ENCODE data around the gene RCBTB2. TPM values are rescaled to one million over a fixed set of nuclear protein-coding genes. Genes with fewer than 3 reads are reported as not detected.
"Not testable (repeated sequence)": the region's sequence is repeated elsewhere in the genome, so short reads cannot be mapped to it uniquely, and the experiment has no call there.

RCBTB2 gene
- polyA plus RNA-seq, 3 donors = 3.8 to 12.1 (median 6.2) TPM

DNA sequence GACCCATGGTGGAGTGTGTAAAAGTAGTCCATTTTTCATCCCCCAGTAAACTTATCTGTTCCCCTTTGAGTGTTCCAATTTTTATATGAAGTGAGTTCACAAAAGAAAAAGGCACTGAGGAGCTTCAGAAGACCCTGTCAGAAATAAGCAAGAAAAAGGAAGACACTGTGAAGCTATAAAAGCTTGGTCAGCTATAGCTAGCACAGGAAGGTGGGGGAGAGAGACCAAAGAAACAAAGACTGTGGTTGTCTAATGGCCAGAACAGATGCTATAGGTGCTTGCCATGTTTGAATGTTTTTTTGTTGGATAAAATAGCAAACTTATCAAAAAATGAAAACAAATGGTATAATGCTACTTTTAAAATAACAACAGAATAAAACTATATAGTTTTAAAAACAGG, 46.5 kb downstream of the RCBTB2 start:
- no peak overlapping the region for H3K27ac ChIP-seq (ENCODE audit: low read depth, low read length)

DNA sequence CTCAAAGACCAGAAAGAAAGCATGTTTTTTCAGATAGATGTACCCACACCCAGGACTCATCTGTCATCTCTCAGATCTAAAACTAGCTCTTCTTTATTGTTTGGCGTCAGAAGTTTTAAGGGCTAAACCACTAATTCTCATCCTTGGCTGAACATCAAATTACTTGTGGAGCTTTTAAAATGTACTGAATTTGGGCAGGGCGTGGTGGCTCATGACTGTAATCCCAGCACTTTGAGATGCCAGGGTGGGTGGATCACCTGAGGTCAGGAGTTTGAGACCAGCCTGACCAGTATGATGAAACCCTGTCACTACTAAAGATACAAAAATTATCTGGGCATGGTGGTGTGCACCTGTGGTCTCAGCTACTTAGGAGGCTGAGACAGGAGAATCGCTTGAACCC, 47.4 kb downstream of the RCBTB2 start:
- H3K27ac ChIP-seq (ENCODE audit: low read depth, low read length) = no peak overlapping the region
- 75 to 97% (median 96%) methylated on average over 3 of the region's 3 CpGs for WGBS, 3 donors

GRCh38 chr13:48483575-48483974, 49.3 kb downstream of the RCBTB2 start:
- H3K27ac ChIP-seq (ENCODE audit: low read depth, low read length) = no peak overlapping the region
- WGBS, 3 donors = 85 to 98% (median 97%) methylated on average over 3 of the region's 3 CpGs

DNA sequence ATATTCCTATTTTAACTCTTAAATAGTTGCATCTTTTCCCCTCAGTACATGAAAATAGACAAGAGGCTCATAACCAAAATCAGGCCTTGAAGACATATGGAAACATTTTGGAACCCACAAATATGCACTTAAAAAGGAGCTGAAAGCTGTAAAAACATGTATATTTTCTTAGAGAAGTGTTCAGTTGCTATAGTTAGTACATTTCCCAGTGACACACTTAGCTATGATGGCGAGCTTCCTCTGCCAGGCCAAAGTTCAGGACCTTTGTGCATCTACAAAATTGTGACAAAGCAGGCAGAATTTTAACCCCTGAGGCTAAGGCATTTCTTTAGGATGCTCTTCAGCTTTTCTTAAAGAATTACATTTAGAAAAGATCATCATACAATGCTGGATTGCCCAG, 54.5 kb downstream of the RCBTB2 start:
- WGBS, 3 donors = 61 to 79% (median 76%) methylated on average over 1 of the region's 1 CpG
- H3K27ac ChIP-seq (ENCODE audit: low read depth, low read length) = no peak overlapping the region

GRCh38 chr13:48477191-48477855, 55.6 kb downstream of the RCBTB2 start:
- no peak overlapping the region for H3K27ac ChIP-seq (ENCODE audit: low read depth, low read length)
- 90 to 92% (median 92%) methylated on average over 2 of the region's 2 CpGs for WGBS, 3 donors

DNA sequence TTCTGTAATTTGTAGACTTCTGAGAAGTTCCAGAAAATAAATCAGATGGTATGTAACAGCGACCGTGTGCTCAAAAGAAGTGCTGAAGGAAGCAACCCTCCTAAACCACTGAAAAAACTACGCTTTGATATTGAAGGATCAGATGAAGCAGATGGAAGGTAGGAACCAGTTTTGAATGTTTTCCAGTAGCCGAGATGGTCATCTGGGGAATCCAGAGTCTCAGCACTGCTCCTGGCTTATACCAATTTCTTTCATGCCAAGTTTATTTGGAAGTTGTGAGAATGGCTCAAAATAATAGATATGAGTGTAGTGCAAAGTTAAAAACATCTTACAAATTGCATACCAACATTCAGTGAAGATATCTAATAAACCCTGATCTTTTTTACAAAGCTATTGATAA, 56.2 kb downstream of the RCBTB2 start:
- WGBS, 3 donors = 41 to 67% (median 59%) methylated on average over 4 of the region's 4 CpGs
- H3K27ac ChIP-seq (ENCODE audit: low read depth, low read length) = no peak overlapping the region

- H3K27ac ChIP-seq (ENCODE audit: low read depth, low read length) = no peak overlapping the region
Observed at GRCh38 chr13:48476215-48476614, 56.7 kb downstream of the RCBTB2 start.

GRCh38 chr13:48475230-48475629, 57.6 kb downstream of the RCBTB2 start:
- WGBS, 3 donors = 93 to 100% (median 98%) methylated on average over 2 of the region's 2 CpGs
- no peak overlapping the region for H3K27ac ChIP-seq (ENCODE audit: low read depth, low read length)

DNA sequence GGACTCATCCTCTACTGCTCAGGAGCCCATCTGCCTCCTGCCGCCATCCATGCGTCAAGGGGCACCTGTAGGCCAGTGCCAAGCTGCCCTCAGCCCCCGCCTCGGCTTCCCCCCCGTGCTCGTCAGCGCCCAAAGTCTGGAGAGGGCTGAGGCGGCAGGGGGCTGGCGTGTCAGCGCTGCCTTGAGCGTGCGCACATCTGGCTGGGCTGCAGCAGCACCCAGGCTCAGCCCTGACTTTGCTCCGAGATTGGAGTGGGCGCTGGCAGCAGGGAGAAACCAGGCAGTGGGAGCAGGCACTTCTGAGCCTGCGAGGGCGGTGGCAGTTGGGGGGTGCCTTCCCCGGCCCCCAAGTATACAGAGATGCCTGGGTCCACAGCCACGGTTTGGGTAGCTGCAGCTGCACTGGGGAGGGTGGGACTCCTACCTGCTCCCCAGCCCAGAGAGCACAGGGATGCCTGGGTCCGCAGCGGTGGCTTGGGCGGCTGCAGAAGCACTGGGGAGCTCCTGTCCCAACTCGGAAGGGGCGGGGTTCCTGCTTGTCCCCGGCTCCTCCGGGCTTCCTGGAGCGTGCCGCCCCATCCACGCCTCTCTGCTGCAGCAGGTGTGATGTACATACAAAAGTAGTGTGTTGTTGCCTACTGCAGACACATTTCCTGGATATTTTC, 75.2 kb downstream of the RCBTB2 start:
- H3K27ac ChIP-seq (ENCODE audit: low read depth, low read length) = no peak overlapping the region
- 95 to 97% (median 97%) methylated on average over 28 of the region's 28 CpGs for WGBS, 3 donors

- no peak overlapping the region for H3K27ac ChIP-seq (ENCODE audit: low read depth, low read length)
- WGBS, 3 donors = 97 to 98% (median 97%) methylated on average over 10 of the region's 10 CpGs
Observed at GRCh38 chr13:48456546-48456945, 76.3 kb downstream of the RCBTB2 start.

- H3K27ac ChIP-seq (ENCODE audit: low read depth, low read length) = not testable (repeated sequence)
Observed at GRCh38 chr13:48451196-48451595, 81.7 kb downstream of the RCBTB2 start.

- WGBS, 3 donors = 72 to 93% (median 82%) methylated on average over 2 of the region's 2 CpGs
- H3K27ac ChIP-seq (ENCODE audit: low read depth, low read length) = no peak overlapping the region
Observed at GRCh38 chr13:48449656-48450055, 83.2 kb downstream of the RCBTB2 start.

DNA sequence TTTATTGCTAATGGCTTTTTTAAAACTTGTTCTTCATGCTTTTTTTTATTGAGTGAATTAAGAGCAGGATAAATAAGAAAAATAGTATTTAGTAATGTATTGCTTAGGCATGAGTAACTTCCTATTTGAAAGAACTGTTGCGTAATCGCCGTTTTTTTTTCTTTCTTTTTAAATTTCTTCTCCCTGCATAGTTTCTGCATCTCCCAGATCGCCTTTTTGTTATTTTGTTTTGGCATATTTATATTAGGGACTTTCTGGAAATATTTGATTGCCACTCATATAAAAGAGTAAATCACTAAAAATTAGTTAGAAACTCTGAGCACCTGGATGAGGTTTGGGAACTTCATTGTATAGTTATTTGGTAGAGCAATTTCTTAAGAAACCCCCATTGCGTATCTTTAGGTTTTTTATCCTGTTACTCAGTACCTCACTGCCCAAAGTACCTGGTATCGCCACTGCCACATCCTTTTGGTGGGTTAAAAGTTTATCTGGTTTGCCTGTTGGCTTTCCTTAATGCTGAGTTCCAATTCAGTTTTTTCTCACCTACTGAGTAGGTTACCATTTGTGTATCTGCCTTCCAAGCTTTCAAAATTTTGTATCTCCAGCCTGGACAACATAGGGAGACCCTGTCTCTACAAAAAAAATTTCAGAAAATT, 83.8 kb downstream of the RCBTB2 start:
- 24 to 58% (median 26%) methylated on average over 6 of the region's 6 CpGs for WGBS, 3 donors
- H3K27ac ChIP-seq (ENCODE audit: low read depth, low read length) = no peak overlapping the region

DNA sequence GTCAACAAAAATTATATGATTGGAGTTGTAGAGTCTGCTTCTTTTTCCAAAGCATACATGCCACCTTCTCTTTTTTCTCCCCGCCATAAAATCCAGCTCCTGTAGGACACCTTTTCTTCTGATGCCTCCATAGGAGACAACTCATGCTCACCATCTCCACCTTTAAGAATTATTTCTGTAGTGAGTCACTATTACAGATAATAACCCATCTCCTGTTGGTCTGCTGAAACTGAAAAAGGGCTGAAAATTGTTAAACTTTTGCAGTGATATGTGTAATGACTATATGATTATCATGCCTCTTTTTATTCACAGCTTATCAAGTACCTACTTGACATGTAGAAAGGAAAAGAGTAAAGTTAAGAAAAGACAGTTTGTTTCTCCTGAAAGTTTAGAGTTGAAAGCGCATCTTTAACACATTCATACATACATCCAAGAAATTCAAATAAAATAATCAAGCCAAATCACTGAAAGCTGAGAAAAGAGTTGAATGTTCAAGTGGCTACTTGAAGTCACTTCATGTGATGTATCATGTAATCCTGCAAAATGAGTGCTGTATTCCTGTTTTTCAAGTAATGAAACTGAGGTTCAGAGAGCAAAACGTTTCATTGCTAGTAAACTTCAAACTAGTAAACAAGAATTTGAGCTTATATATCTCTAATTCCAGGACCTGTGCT, 84.5 kb downstream of the RCBTB2 start:
- WGBS, 3 donors = 69 to 82% (median 70%) methylated on average over 3 of the region's 3 CpGs
- H3K27ac ChIP-seq (ENCODE audit: low read depth, low read length) = no peak overlapping the region

- no peak overlapping the region for H3K27ac ChIP-seq (ENCODE audit: low read depth, low read length)
- 96 to 100% (median 98%) methylated on average over 1 of the region's 1 CpG for WGBS, 3 donors
Observed at GRCh38 chr13:48446464-48446863, 86.4 kb downstream of the RCBTB2 start.

GRCh38 chr13:48443442-48444208, 89.3 kb downstream of the RCBTB2 start:
- 67 to 86% (median 67%) methylated on average over 1 of the region's 1 CpG for WGBS, 3 donors
- no peak overlapping the region for H3K27ac ChIP-seq (ENCODE audit: low read depth, low read length)
